HG03439 (cell line): ENCODE results near the gene HEPACAM.

Experiments used
- ATAC-seq: cut with Tn5 transposase; IDR thresholded peaks from one replicate; pipeline ENCODE4 v1.9.1; 2021; ENCODE audit warnings: mild to moderate bottlenecking, moderate library complexity; ENCODE audit not compliant: unreplicated experiment

Gene HEPACAM

GRCh38 chr11:124886978-124887666, 48.7 kb downstream of the HEPACAM start:
- no peak for ATAC-seq

DNA sequence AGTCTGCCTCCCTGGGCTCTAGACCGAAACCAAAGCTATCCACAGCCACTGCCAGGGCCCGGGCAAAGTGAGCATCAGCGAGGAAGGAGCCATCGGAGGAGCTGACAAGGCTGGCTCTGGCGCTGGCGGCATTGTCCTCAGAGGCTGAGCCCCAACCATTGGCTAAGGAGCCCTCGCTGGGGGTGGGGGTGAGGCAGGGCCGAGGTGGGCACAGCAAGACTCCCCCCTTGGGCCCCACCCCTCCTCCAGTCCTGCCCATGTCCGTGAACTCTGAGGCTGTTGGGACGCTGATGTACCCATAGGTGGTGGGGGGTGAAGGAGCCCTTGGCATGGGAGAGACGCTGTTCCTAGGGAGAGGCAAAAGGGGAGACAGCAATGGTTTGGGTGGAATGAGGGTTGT, 49.4 kb downstream of the HEPACAM start:
- no peak for ATAC-seq

GRCh38 chr11:124884869-124885479, 50.9 kb downstream of the HEPACAM start:
- no peak for ATAC-seq

DNA sequence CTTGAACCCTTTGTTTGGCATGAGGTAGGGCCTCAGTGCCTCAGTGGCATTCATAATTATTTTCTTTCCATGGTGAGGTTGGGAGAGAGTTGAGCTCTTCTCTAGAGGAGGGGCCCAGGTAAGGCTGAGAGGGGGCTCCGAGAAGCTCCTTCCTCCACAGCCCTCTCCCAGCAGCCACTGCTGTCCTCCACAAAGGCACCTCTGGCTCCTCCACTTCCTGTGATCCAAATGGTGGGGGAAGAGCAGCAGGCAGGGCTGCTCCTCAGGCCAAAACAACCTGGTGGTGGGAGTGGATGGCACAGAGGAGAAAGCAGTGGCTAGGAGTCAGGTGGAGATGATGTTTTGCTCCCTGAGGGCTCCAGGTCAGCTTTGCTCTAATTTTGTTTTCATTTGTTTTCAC, 51.5 kb downstream of the HEPACAM start:
- ATAC-seq = no peak

DNA sequence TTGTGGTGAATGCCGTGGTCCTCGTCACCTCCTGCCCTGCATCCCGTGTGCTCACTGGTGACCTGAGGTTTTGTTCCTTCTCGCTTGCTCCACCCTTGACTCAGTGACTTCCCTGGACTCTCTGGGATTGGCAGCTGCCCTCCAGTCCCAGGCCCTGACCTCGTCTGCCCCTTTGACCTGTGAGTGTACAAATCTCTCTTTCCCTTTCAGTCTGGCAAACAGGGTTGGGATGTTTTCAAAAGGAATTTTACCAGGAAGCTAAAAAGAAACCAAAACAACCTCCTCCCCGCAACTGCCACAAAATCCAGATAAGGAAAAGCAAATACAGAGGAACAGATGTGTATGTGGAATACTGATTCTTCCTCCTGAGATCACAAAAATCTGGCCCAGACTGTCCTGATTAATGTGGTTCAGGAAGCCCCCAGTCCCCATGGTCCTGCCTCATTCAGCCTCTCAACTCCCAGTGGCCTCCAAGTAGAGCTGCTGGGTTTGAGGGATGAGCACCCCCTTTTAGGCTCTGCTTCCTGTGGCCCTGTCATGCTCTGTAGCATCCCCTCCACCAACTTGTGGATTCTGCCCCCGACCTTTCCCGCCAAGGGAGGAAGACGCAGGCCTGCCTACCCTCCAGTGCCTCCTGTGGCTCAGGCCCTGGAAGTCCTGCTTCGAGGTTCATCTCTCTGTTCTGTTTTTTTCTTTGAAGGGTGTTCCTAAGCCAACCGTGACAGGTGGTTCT, 53.3 kb downstream of the HEPACAM start:
- ATAC-seq = no peak

DNA sequence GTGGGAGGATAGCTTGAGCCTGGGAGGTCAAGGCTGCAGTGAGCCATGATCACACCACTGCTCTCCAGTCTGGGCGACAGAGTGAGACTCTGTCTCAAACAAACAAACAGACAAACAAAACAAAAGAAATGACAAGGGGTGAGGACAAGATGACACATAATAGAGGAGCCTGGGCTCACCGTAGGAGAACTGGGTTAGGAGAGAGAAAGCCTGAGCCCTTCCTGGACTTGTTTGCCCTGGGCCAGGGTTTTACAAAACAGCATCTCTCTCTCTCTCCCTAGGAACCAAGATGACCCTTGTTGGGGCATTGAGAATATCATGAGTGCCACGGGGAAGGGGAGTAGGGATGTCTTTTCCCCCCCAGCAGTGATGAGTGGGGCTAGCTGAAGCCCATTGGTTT, 54.9 kb downstream of the HEPACAM start:
- no peak for ATAC-seq

GRCh38 chr11:124880290-124880611, 55.6 kb downstream of the HEPACAM start:
- ATAC-seq = no peak

DNA sequence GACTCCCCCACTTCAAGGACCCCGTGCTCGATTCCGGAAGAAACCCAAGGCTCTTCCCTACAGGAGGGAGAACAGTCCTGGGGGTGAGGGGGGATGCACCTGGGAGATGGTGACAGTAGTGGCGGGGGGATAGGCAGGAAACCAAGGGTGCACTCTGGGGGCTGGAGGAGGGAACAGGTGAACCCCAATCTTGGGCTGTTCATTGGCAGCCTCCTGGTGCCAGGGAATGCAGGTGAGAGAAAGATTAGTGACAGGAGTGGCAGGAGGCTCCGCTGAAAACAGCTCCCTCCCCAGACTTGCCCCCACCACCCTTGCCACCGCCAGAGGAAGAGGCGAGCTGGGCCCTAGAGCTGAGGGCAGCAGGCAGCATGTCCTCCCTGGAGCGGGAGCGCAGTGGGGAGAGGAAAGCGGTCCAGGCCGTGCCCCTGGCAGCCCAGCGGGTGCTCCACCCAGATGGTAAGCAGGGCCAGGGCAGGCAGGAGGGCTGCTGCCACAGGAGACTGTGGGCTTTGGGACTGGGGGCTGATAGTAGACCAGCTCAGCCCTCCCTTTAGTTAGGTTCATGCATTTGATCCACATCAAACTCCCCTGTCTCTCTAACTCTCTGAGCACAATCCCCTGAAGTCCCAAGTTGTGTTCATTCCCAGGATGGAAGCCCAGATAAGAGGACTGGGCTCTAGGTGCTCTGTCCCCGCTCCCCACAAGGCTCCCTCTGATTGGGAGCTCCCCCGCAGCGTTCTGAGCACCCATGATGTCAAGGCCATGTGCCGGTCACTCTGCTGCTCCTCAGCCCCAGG, 56.2 kb downstream of the HEPACAM start:
- ATAC-seq = no peak

DNA sequence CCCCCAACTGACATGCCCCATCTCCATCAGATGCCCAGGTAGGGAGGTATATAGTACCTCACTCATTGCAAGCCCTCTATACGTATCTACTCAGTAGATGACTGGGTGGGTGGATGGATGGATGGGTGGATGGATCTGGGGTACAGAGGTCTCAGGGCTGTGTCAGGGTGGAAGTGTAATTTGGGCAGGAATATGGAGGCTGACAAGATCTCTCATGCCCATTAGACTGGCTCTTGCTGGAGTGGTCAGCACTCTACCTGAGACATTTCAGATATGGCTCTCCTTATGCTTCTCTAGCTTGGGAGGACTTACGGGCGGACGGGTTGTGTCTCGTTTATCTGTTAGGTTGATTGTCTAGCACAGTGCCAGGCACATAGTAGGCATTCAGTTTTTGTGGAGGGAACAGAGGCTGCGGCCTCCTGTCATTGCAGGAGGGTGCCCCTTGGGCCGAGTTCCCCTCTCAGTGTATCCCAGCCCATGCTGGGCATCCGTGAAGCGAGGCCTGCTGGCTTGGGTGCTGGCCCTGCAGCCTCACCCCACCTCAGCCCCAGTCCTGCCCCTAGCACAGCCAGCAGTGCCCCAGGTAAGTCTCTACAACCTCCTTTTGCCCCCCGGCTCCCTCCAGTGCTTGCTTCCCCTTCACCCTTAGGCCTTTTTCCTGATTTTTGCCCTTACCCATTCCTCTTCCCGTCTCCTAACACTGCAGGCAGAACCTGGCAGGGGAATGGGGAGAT, 56.9 kb downstream of the HEPACAM start:
- ATAC-seq = no peak

GRCh38 chr11:124877910-124878758, 57.7 kb downstream of the HEPACAM start:
- no peak for ATAC-seq

GRCh38 chr11:124877631-124877909, 58.3 kb downstream of the HEPACAM start:
- ATAC-seq = no peak

GRCh38 chr11:124876818-124877630, 58.8 kb downstream of the HEPACAM start:
- ATAC-seq = no peak

DNA sequence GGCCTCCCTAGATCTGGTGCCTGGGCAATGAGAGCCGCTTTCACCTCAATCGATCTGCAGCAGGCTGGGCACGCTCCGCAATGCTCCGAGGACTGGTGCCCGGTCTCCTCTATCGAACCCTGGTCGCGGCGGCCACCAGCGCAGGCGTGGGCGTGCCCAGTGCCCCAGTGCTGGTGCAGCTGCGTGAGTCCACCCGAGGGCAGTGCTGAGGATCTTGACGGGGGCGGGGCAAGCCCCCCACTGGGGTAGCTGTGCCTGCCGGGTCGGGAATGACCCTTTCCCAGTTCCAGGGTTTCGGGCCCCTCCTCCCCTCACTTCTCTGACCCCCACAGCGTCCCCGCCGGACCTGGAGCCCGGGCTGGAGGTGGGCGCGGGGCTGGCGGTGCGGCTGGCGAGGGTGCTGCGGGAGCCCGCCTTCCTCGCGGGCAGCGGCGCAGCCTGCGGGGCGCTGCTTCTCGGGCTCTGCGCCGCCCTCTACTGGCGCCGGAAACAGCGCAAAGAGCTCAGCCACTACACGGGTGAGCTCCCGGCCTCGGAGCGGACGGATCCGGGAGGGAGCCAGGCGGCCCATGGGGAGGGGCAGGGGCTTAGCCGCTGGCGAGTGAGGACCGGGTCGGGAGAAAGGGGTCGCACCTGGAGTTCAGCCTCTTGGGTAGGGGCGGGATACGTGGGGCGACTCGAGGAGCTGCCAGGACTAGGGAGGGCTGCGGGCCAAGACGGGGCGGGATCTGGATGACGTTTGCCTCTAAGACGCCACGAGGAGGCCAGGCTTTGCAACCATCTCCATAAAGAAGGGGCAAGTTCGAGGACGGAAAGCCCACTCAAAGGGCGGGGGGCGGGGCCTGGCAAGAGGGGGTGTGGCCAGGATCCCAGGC, 59.7 kb downstream of the HEPACAM start:
- peak; percentile 93 for ATAC-seq

DNA sequence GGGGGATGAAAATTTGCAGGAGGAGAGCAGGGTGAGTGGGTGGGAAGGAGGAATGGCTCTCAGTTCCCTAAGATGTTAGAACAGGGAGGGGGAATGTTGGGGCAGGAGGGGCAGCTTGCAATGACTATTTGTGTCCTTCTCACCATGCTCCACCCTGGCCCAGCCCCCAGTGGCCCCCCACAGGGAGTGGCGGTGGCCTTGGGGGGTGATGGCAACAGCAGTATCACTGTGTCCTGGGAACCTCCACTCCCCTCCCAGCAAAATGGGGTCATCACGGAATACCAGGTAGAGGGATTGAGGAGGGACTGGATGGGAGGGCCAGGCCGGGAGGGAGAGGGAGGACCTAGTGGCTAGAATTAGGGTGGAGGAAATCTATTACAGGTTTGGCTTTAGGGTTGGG, 60.4 kb downstream of the HEPACAM start:
- no peak for ATAC-seq

DNA sequence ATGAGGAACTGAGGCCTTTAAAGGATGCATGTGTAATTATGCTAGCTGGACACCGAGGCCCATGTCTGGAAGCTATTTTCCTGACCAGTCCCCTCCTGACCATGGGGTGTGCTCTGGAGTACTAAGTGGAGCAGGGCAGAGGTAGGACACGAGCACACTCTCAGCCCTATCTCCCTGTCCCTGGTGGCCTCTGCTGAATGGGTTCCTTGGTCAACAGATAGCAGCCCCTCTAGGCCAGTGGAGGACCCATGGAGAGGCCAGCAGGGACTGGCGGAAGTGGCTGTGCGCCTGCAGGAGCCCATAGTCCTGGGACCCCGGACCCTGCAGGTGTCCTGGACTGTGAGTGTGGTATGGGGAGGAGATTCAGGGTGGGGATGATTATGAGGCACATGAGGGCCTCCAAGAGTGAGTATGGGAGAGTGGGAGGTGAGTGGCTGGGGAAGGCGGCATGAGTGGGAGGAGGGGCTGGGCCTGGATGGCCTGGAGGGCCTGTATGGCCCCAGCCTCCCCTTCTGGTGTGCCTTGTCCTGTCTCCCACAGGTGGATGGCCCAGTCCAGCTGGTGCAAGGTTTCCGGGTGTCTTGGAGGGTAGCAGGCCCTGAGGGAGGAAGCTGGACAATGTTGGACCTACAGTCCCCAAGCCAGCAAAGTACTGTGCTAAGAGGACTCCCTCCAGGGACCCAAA, 61.1 kb downstream of the HEPACAM start:
- no peak for ATAC-seq

- no peak for ATAC-seq
These were observed 61.9 kb downstream of the HEPACAM start for GRCh38 chr11:124873951-124874350.

DNA sequence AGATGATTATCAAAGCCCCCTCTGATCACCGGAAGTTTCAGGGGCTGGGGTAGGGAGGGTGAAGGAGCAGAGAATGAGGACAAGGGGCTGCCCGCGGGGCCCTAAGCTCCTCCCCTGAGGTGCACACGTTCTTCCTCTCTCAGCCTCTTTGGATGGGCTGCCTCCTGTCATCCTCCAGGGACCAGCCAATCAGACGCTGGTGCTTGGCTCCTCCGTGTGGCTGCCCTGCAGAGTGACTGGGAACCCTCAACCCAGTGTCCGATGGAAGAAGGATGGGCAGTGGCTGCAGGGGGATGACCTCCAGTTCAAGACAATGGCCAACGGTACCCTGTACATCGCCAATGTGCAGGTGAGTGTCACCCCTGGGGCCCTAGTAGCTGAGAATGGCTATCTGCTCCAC, 63.1 kb downstream of the HEPACAM start:
- ATAC-seq = no peak

- ATAC-seq = no peak
These were observed 63.6 kb downstream of the HEPACAM start for GRCh38 chr11:124872280-124872679.
